Neural cell (in vitro differentiated cells): ENCODE measurements around the gene ISOC2.

Experiments
- CTCF ChIP-seq: fragments of 450-650 bp; IDR thresholded peaks from 2 replicates; pipeline ENCODE4 v1.5.1; 2014; ENCODE audit warnings: antibody characterized with exemption, mild to moderate bottlenecking, moderate library complexity; ENCODE audit not compliant: poor library complexity, severe bottlenecking
- EP300 ChIP-seq: fragments of 450-650 bp; conservative IDR thresholded peaks from 2 replicates; pipeline ENCODE4 v1.6.1; 2014; ENCODE audit warnings: antibody characterized with exemption, mild to moderate bottlenecking, moderate library complexity; ENCODE audit not compliant: poor library complexity, severe bottlenecking
- EZH2 ChIP-seq: fragments of 200-600, 300-800 bp; shearing (Covaris generic), sonication (generic); IDR thresholded peaks from 2 replicates; pipeline ENCODE4 v1.6.1; 2014; ENCODE audit warnings: antibody characterized with exemption, low read length, borderline replicate concordance, mild to moderate bottlenecking; ENCODE audit not compliant: insufficient read depth, poor library complexity, severe bottlenecking
- POLR2AphosphoS5 ChIP-seq: IDR thresholded peaks from 2 replicates; pipeline ENCODE4 v1.6.1; 2012
- REST ChIP-seq: IDR thresholded peaks from 2 replicates; pipeline ENCODE4 v1.6.1; 2012; ENCODE audit warnings: borderline replicate concordance
- TAF1 ChIP-seq: IDR thresholded peaks from 2 replicates; pipeline ENCODE4 v1.6.1; 2012; ENCODE audit warnings: low read depth

DNA sequence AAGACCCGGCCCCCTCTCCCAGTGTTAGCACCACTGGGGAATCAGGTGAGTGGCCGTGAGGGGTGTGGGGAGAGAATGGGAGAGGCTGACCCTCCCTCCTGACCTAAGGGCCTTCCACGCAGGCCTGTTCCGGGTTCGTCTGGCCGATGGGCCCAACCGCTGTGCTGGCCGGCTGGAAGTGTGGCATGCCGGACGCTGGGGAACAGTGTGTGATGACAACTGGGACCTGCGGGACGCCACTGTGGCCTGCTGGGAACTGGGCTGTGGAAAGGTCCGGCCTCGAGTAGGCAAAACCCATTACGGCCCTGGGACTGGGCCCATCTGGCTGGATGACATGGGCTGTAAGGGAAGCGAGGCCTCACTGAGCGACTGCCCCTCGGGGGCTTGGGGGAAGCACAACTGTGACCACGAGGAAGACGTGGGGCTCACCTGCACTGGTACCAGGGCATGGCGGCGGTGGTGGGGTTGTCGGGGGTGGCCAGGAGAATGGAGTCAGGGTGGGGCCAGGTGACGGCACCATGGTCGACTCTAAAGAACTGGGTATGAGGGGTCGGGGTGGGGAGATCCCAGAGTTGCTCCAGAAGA is 39.0 kb upstream of the ISOC2 start:
- TF ChIP-seq CTCF: no peak
- no peak for TF ChIP-seq POLR2AphosphoS5
- TF ChIP-seq TAF1: no peak
- no peak for TF ChIP-seq EP300
- no peak for TF ChIP-seq REST
- no peak for TF ChIP-seq EZH2
